ENCODE results near the gene VWA5B1.

Gene VWA5B1

DNA sequence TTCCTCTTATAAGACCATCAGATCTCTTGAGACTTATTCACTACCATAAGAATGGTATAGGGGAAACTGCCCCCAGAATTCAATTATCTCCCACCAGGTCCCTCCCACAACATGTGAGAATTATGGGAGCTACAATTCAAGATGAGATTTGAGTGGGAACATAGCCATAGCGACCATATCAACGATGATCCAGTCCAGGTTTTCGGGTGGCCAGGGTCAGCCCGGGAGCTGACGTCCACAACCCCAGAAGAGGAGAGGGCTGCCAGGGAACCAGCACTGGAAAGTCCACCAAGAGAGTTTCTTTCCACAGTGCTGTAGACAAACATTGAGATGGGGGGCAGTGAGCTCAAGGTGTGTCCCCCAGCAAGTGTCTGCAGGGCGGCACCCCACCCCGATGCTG, 88.4 kb downstream of the VWA5B1 start:
- no peak overlapping the region for H3K27ac ChIP-seq (ENCODE audit: low read length)
- no peaks in the 10 kb centered on the region for H4K20me1 ChIP-seq (ENCODE audit: insufficient read depth, low read length)
- H3K36me3 ChIP-seq (replicated peaks; ENCODE audit: low read depth, low read length), result no peaks in the 10 kb centered on the region
- H3K4me1 ChIP-seq (ENCODE audit: low read length), result peaks cover 57% of the 10 kb centered on the region
- H2AFZ ChIP-seq (ENCODE audit: low read depth, low read length), result no peak overlapping the region
- peak overlapping the region; percentile 93 for H3K4me2 ChIP-seq (ENCODE audit: low read length)
- H3K4me3 ChIP-seq (ENCODE audit: low read length), result no peak overlapping the region
- H3K9me3 ChIP-seq (ENCODE audit: insufficient read depth, low read length), result no peaks in the 10 kb centered on the region
- no peaks in the 10 kb centered on the region for H3K79me2 ChIP-seq (ENCODE audit: low read length)
- no peak for TF ChIP-seq EZH2phosphoT487 (IDR thresholded peaks at IDR 0.05; ENCODE audit: low read depth)
- TF ChIP-seq, protein P1, sequence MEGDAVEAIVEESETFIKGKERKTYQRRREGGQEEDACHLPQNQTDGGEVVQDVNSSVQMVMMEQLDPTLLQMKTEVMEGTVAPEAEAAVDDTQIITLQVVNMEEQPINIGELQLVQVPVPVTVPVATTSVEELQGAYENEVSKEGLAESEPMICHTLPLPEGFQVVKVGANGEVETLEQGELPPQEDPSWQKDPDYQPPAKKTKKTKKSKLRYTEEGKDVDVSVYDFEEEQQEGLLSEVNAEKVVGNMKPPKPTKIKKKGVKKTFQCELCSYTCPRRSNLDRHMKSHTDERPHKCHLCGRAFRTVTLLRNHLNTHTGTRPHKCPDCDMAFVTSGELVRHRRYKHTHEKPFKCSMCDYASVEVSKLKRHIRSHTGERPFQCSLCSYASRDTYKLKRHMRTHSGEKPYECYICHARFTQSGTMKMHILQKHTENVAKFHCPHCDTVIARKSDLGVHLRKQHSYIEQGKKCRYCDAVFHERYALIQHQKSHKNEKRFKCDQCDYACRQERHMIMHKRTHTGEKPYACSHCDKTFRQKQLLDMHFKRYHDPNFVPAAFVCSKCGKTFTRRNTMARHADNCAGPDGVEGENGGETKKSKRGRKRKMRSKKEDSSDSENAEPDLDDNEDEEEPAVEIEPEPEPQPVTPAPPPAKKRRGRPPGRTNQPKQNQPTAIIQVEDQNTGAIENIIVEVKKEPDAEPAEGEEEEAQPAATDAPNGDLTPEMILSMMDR (IDR thresholded peaks at IDR 0.05; ENCODE audit: low read depth, low read length), result no peak
- no peaks in the 10 kb centered on the region for H3K27me3 ChIP-seq (ENCODE audit: low read depth, low read length)
- no peak overlapping the region for H3K9ac ChIP-seq (ENCODE audit: low read length)

DNA sequence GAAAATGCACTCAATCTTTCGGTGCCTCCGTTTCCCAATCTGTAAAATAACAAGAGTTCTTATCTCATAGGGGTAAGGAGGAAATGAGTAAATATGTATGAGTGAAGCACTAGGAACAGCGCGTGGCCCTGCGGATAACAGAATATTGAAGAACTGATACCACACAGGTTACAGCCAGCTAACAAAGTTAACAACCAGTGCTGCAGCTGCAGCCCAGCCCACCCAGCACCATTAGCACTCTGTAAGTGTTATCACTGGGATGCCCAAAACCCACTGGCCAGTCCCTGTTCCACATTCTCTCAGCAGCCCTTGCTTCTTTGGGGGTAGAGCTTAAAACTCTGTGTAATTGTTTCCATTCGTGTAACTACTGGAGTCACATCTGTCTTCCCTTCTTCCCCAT, 89.5 kb downstream of the VWA5B1 start:
- Histone ChIP-seq H3K79me2 (ENCODE audit: low read length) (no peaks in the 10 kb centered on the region), H2AFZ (ENCODE audit: low read depth, low read length) (no peak overlapping the region), H3K4me2 (ENCODE audit: low read length) (peak overlapping the region; percentile 93), H3K4me3 (ENCODE audit: low read length) (peak overlapping the region; percentile 71), H3K9me3 (ENCODE audit: insufficient read depth, low read length) (no peaks in the 10 kb centered on the region), H3K27me3 (ENCODE audit: low read depth, low read length) (no peaks in the 10 kb centered on the region), H3K36me3 (replicated peaks; ENCODE audit: low read depth, low read length) (no peaks in the 10 kb centered on the region), H3K27ac (ENCODE audit: low read length) (peak overlapping the region; percentile 98), H3K4me1 (ENCODE audit: low read length) (peaks cover 60% of the 10 kb centered on the region), H3K9ac (ENCODE audit: low read length) (peak overlapping the region; percentile 75), H4K20me1 (ENCODE audit: insufficient read depth, low read length) (no peaks in the 10 kb centered on the region)
- TF ChIP-seq EZH2phosphoT487 (IDR thresholded peaks at IDR 0.05; ENCODE audit: low read depth), result no peak
- TF ChIP-seq, protein P1 (IDR thresholded peaks at IDR 0.05; ENCODE audit: low read depth, low read length), result no peak

DNA sequence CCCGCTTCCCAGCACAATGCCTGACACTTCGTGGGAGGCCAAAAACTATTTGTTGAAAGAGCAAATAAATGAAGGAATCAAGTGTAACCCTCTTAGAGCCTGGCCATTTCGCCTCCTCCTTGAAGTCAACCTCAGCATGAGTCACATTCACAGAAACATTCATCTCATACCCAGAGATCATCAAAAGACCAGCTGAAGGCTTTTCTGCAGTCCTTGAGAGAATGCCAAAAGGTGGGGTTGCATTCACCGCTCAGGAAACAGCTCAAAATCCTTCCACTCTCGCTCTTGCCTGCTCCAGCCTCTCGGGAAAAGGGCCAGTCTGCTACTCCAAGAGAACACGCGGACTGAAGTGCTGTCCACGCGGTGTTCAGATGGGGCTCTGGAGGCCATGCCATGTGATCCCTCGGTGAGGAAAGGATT, 90.0 kb downstream of the VWA5B1 start:
- peak overlapping the region; percentile 71 for H3K4me3 ChIP-seq (ENCODE audit: low read length)
- no peaks in the 10 kb centered on the region for H3K36me3 ChIP-seq (replicated peaks; ENCODE audit: low read depth, low read length)
- no peaks in the 10 kb centered on the region for H3K79me2 ChIP-seq (ENCODE audit: low read length)
- no peaks in the 10 kb centered on the region for H3K9me3 ChIP-seq (ENCODE audit: insufficient read depth, low read length)
- peak overlapping the region; percentile 75 for H3K9ac ChIP-seq (ENCODE audit: low read length)
- no peaks in the 10 kb centered on the region for H3K27me3 ChIP-seq (ENCODE audit: low read depth, low read length)
- H4K20me1 ChIP-seq (ENCODE audit: insufficient read depth, low read length), result no peaks in the 10 kb centered on the region
- H3K4me2 ChIP-seq (ENCODE audit: low read length), result peak overlapping the region; percentile 93
- H3K4me1 ChIP-seq (ENCODE audit: low read length), result peaks cover 64% of the 10 kb centered on the region
- TF ChIP-seq, protein P1 (IDR thresholded peaks at IDR 0.05; ENCODE audit: low read depth, low read length), result no peak
- no peak for TF ChIP-seq EZH2phosphoT487 (IDR thresholded peaks at IDR 0.05; ENCODE audit: low read depth)
- H2AFZ ChIP-seq (ENCODE audit: low read depth, low read length), result no peak overlapping the region
- peak overlapping the region; percentile 98 for H3K27ac ChIP-seq (ENCODE audit: low read length)

DNA sequence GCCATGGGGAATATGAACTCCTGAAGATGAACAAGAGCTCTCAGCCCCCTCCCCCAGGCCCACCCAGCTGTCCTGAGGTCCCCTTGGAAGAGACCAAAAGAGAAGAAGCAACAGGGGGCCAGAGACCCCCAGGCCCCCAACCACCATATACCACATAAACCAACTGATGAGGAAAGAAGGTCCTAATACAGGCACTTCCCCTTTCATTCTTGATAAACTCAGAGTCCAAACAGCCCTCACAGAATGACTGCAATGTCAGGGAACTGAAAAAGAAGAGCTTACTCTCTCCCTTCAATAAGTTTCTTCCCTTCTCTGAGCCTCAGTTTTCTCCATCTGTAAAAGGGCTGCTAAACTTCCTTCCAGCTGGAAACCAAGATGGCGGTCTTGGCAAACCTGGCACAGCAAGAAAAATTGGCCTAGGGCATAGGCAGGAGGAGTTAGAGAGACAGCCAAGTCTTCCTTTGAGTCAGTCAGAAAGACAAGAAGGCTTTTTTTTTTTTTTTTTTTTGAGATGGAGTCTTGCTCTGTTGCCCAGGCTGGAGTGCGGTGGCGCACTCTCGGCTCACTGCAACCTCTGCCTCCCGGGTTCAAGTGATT, 90.5 kb downstream of the VWA5B1 start:
- no peaks in the 10 kb centered on the region for H3K36me3 ChIP-seq (replicated peaks; ENCODE audit: low read depth, low read length)
- peak overlapping the region; percentile 93 for H3K4me2 ChIP-seq (ENCODE audit: low read length)
- H4K20me1 ChIP-seq (ENCODE audit: insufficient read depth, low read length), result no peaks in the 10 kb centered on the region
- H3K79me2 ChIP-seq (ENCODE audit: low read length), result no peaks in the 10 kb centered on the region
- peak overlapping the region; percentile 71 for H3K4me3 ChIP-seq (ENCODE audit: low read length)
- TF ChIP-seq, protein P1 (IDR thresholded peaks at IDR 0.05; ENCODE audit: low read depth, low read length), result no peak
- no peak for TF ChIP-seq EZH2phosphoT487 (IDR thresholded peaks at IDR 0.05; ENCODE audit: low read depth)
- H3K9me3 ChIP-seq (ENCODE audit: insufficient read depth, low read length), result no peaks in the 10 kb centered on the region
- peaks cover 69% of the 10 kb centered on the region for H3K4me1 ChIP-seq (ENCODE audit: low read length)
- peak overlapping the region; percentile 98 for H3K27ac ChIP-seq (ENCODE audit: low read length)
- H2AFZ ChIP-seq (ENCODE audit: low read depth, low read length), result no peak overlapping the region
- peak overlapping the region; percentile 75 for H3K9ac ChIP-seq (ENCODE audit: low read length)
- H3K27me3 ChIP-seq (ENCODE audit: low read depth, low read length), result no peaks in the 10 kb centered on the region
